H1 (cell line): Measurements from ENCODE around the gene ERMARD. TPM values are rescaled to one million over a fixed set of nuclear protein-coding genes. Genes with fewer than 3 reads are reported as not detected.

Source experiments
- CTCF ChIA-PET: fragments of 300-600 bp; sonication (Branson Sonifier 250); formaldehyde crosslinking; loops from one replicate; lab custom pipeline; 2021; ENCODE audit not compliant: partially characterized antibody; lab: Charles Lee
- POLR2A ChIA-PET: fragments of 300-600 bp; sonication (Branson Sonifier 250); formaldehyde crosslinking; loops from one replicate; lab custom pipeline; 2021; ENCODE audit warnings: inconsistent platforms; ENCODE audit not compliant: partially characterized antibody; lab: Charles Lee
- DNase-seq, 2 experiments: peaks; one replicate each; pipeline versions ENCODE4 v3.0.0 to v3.0.0-alpha.2; 2010 to 2022; ENCODE audit warnings: low spot score in 2 of 2, low read depth in 1 of 2, mixed read lengths in 1 of 2
- FAIRE-seq: peaks from 2 replicates; lab custom pipeline; 2011; peaks lifted over from hg19 to GRCh38; lab: Jason Lieb, UNC
- H2AFZ ChIP-seq: 2 replicates; pipeline ENCODE4 v1.8.1; 2012; ENCODE audit warnings: low read length, inconsistent platforms
- H2AK5ac ChIP-seq: 2 replicates; pipeline ENCODE4 v1.6.1; 2013; ENCODE audit warnings: low read depth, low read length
- H2BK120ac ChIP-seq: replicated peaks from 2 replicates; pipeline ENCODE3; 2013; ENCODE audit warnings: low read depth, low read length, inconsistent platforms
- H2BK12ac ChIP-seq: 2 replicates; pipeline ENCODE4 v1.6.1; 2013; ENCODE audit warnings: low read depth, low read length
- H2BK15ac ChIP-seq: 2 replicates; pipeline ENCODE4 v1.6.1; 2013; ENCODE audit warnings: low read length
- H2BK20ac ChIP-seq: 2 replicates; pipeline ENCODE4 v1.6.1; 2013; ENCODE audit warnings: low read length
- H2BK5ac ChIP-seq: 2 replicates; pipeline ENCODE4 v1.6.1; 2013; ENCODE audit warnings: low read depth, low read length
- H3K14ac ChIP-seq: 2 replicates; pipeline ENCODE4 v1.6.1; 2013; ENCODE audit warnings: inconsistent platforms; ENCODE audit not compliant: insufficient read length
- H3K18ac ChIP-seq: 2 replicates; pipeline ENCODE4 v1.6.1; 2013; ENCODE audit warnings: low read length; ENCODE audit errors: extremely low read depth
- H3K23ac ChIP-seq: 2 replicates; pipeline ENCODE4 v1.6.1; 2013; ENCODE audit warnings: inconsistent platforms; ENCODE audit not compliant: insufficient read length
- H3K23me2 ChIP-seq: 2 replicates; pipeline ENCODE4 v1.6.1; 2013; ENCODE audit warnings: low read depth, low read length
- H3K27ac ChIP-seq: 2 replicates; pipeline ENCODE4 v1.6.1; 2011; ENCODE audit warnings: low read depth, low read length, inconsistent platforms
- H3K27me3 ChIP-seq, 4 experiments: replicated peaks in 1 of 4; 1 replicate in 1 of 4; 2 replicates in 3 of 4; pipeline versions ENCODE4 v1.6.1 to v1.8.1; 2011 to 2013; ENCODE audit warnings: low read length in 3 of 4, mild to moderate bottlenecking in 3 of 4, inconsistent platforms in 2 of 4, mixed read lengths in 2 of 4, moderate library complexity in 1 of 4; ENCODE audit not compliant: control insufficient read depth in 3 of 4, insufficient read depth in 3 of 4; ENCODE audit errors: extremely low read depth in 1 of 4
- H3K36me3 ChIP-seq, 4 experiments: 2 replicates each; pipeline versions ENCODE4 v1.6.1 to v1.8.1; 2011 to 2013; ENCODE audit warnings: mild to moderate bottlenecking in 4 of 4, low read length in 3 of 4, moderate library complexity in 2 of 4, control low read depth in 1 of 4, inconsistent platforms in 1 of 4; ENCODE audit not compliant: insufficient read depth in 4 of 4, control insufficient read depth in 2 of 4
- H3K4ac ChIP-seq: replicated peaks from 2 replicates; pipeline ENCODE3; 2013; ENCODE audit warnings: low read length, low read depth, mixed read lengths, inconsistent platforms; ENCODE audit not compliant: insufficient read length
- H3K4me1 ChIP-seq, 4 experiments: replicated peaks in 1 of 4; 1 replicate in 1 of 4; 2 replicates in 3 of 4; pipeline versions ENCODE4 v1.6.1 to v1.8.1; 2011 to 2013; ENCODE audit warnings: low read length in 3 of 4, inconsistent platforms in 2 of 4, mixed read lengths in 1 of 4; ENCODE audit not compliant: insufficient read depth in 4 of 4, control insufficient read depth in 3 of 4
- H3K4me2 ChIP-seq, 2 experiments: 2 replicates each; pipeline versions ENCODE4 v1.6.1 to v1.8.1; 2011 to 2013; ENCODE audit warnings: low read depth in 2 of 2, low read length in 2 of 2, control low read depth in 1 of 2, inconsistent platforms in 1 of 2, mild to moderate bottlenecking in 1 of 2; ENCODE audit not compliant: insufficient read depth in 1 of 2
- H3K4me3 ChIP-seq, 4 experiments: fragments of 200-600, 300-600 bp in 1 of 4; sonication (generic), shearing (Covaris generic), sonication (Bioruptor Twin) in 1 of 4; 2 replicates each; pipeline versions ENCODE4 v1.5.1 to v1.8.1; 2011 to 2016; ENCODE audit warnings: low read length in 4 of 4, low read depth in 3 of 4, control low read depth in 2 of 4, inconsistent platforms in 2 of 4, mild to moderate bottlenecking in 2 of 4, mixed read lengths in 1 of 4, moderate library complexity in 1 of 4; ENCODE audit not compliant: insufficient read depth in 2 of 4; ENCODE audit errors: extremely low read depth in 1 of 4
- H3K56ac ChIP-seq: replicated peaks from 2 replicates; pipeline ENCODE3; 2013; ENCODE audit warnings: low read depth, mild to moderate bottlenecking, mixed read lengths, low read length, inconsistent platforms; ENCODE audit not compliant: insufficient read length
- H3K79me1 ChIP-seq: 2 replicates; pipeline ENCODE4 v1.6.1; 2013; ENCODE audit warnings: low read depth, low read length, control low read depth
- H3K79me2 ChIP-seq, 2 experiments: 2 replicates each; pipeline versions ENCODE4 v1.6.1 to v1.8.1; 2012 to 2013; ENCODE audit warnings: low read length in 2 of 2, mild to moderate bottlenecking in 2 of 2, inconsistent platforms in 1 of 2; ENCODE audit not compliant: insufficient read depth in 2 of 2, control insufficient read depth in 1 of 2
- H3K9ac ChIP-seq, 4 experiments: replicated peaks in 1 of 4; 1 replicate in 1 of 4; 2 replicates in 3 of 4; pipeline versions ENCODE4 v1.6.1 to v1.8.1; 2011 to 2013; ENCODE audit warnings: low read depth in 3 of 4, low read length in 3 of 4, control low read depth in 2 of 4, mild to moderate bottlenecking in 2 of 4, moderate library complexity in 2 of 4, inconsistent platforms in 1 of 4; ENCODE audit errors: extremely low read depth in 1 of 4
- H3K9me3 ChIP-seq, 2 experiments: 2 replicates each; pipeline versions ENCODE4 v1.6.1 to v1.8.1; 2012 to 2013; ENCODE audit warnings: mild to moderate bottlenecking in 2 of 2, moderate library complexity in 2 of 2, control low read depth in 1 of 2, inconsistent platforms in 1 of 2, low read depth in 1 of 2, low read length in 1 of 2, mixed read lengths in 1 of 2; ENCODE audit not compliant: insufficient read depth in 2 of 2
- H4K20me1 ChIP-seq, 2 experiments: replicated peaks in 1 of 2; 2 replicates each; pipeline versions ENCODE3 to v1.8.1; 2011 to 2013; ENCODE audit warnings: inconsistent platforms in 2 of 2, low read length in 2 of 2, mild to moderate bottlenecking in 1 of 2; ENCODE audit not compliant: insufficient read depth in 2 of 2, control insufficient read depth in 1 of 2
- H4K5ac ChIP-seq: 2 replicates; pipeline ENCODE4 v1.6.1; 2013; ENCODE audit warnings: low read length, low read depth, mixed read lengths, inconsistent platforms; ENCODE audit not compliant: insufficient read length
- H4K8ac ChIP-seq: 2 replicates; pipeline ENCODE4 v1.8.0; 2013; ENCODE audit warnings: mild to moderate bottlenecking, moderate library complexity, low read length, inconsistent platforms; ENCODE audit not compliant: insufficient read depth; ENCODE audit errors: extremely low read depth
- H4K91ac ChIP-seq: replicated peaks from 2 replicates; pipeline ENCODE3; 2013; ENCODE audit warnings: low read length, mixed read lengths, inconsistent platforms; ENCODE audit not compliant: insufficient read length
- ATF2 ChIP-seq: IDR thresholded peaks from 2 replicates; pipeline ENCODE4 v1.6.1; 2012; ENCODE audit warnings: low read length, inconsistent platforms
- CHD1 ChIP-seq: IDR thresholded peaks from 2 replicates; pipeline ENCODE4 v1.6.1; 2012; ENCODE audit warnings: low read depth, low read length, improper control_type of control experiment
- EP300 ChIP-seq, 2 experiments: IDR thresholded peaks; 1 replicate in 1 of 2; 2 replicates in 1 of 2; pipeline ENCODE4 v1.6.1; 2011 to 2012; ENCODE audit warnings: low read depth in 2 of 2, low read length in 2 of 2, mild to moderate bottlenecking in 2 of 2, borderline replicate concordance in 1 of 2, inconsistent platforms in 1 of 2, moderate library complexity in 1 of 2
- EZH2 ChIP-seq: fragments of 200-600 bp; sonication (generic); IDR thresholded peaks from 2 replicates; pipeline ENCODE4 v1.7.1; 2012; ENCODE audit warnings: low read depth, mild to moderate bottlenecking, moderate library complexity, low read length, inconsistent platforms; ENCODE audit not compliant: severe bottlenecking
- FOSL1 ChIP-seq: IDR thresholded peaks from 2 replicates; pipeline ENCODE4 v1.6.1; 2011; ENCODE audit warnings: mild to moderate bottlenecking, low read depth, low read length, moderate library complexity; ENCODE audit not compliant: insufficient read depth
- KDM5A ChIP-seq: fragments of 200-600 bp; IDR thresholded peaks from 2 replicates; pipeline ENCODE4 v1.7.1; 2012; ENCODE audit warnings: mild to moderate bottlenecking, low read length, inconsistent platforms, mixed read lengths
- RAD21 ChIP-seq, 2 experiments: IDR thresholded peaks in 1 of 2; conservative IDR thresholded peaks in 1 of 2; 2 replicates each; pipeline ENCODE4 v1.6.1; 2011; ENCODE audit warnings: low read depth in 2 of 2, low read length in 2 of 2, improper control_type of control experiment in 1 of 2, inconsistent platforms in 1 of 2, mild to moderate bottlenecking in 1 of 2, moderate library complexity in 1 of 2
- RBBP5 ChIP-seq: IDR thresholded peaks from 2 replicates; pipeline ENCODE4 v1.7.1; 2012; ENCODE audit warnings: low read depth, mild to moderate bottlenecking, inconsistent platforms, low read length, moderate library complexity, borderline replicate concordance
- SIN3A ChIP-seq, 2 experiments: IDR thresholded peaks in 1 of 2; conservative IDR thresholded peaks in 1 of 2; 2 replicates each; pipeline ENCODE4 v1.6.1; 2011 to 2012; ENCODE audit warnings: low read length in 2 of 2, improper control_type of control experiment in 1 of 2, low read depth in 1 of 2, mild to moderate bottlenecking in 1 of 2
- YY1 ChIP-seq: IDR thresholded peaks from 2 replicates; pipeline ENCODE4 v1.6.1; 2011; ENCODE audit warnings: low read depth, mild to moderate bottlenecking, low read length
- WGBS, 2 experiments: shearing (Covaris generic) in 1 of 2; methylation state at CpG; one replicate each; pipeline versions ENCODE4 v1.1.6 to v1.1.7; 2013 to 2015; ENCODE audit warnings: low lambda C conversion rate in 2 of 2, mixed read lengths in 2 of 2, inconsistent platforms in 1 of 2, low coverage in 1 of 2, missing lambda C conversion rate in 1 of 2; ENCODE audit not compliant: insufficient replicate concordance in 2 of 2, insufficient coverage in 1 of 2, insufficient read length in 1 of 2; ENCODE audit errors: extremely low coverage in 1 of 2, missing lambda C conversion rate in 1 of 2; 5-methylcytosine and 5-hydroxymethylcytosine counted together
- polyA plus RNA-seq, 7 experiments: library from polyadenylated mRNA; depleted of rRNA in 3 of 7; stranded (reverse) in 5 of 7; unstranded in 2 of 7; fragments of >200 nt in 5 of 7; fragments of 200-250 nt in 2 of 7; gene quantifications; 1 replicate in 5 of 7; 2 replicates in 1 of 7; 4 replicates in 1 of 7; pipeline versions ENCODE4 v1.2.1 to v1.2.3, GENCODE V29; 2011 to 2013; ENCODE audit warnings: missing spikeins in 2 of 7, mixed read lengths in 2 of 7
- total RNA-seq: library from RNA; stranded (reverse); fragmentation: NEBNext Ultra II Directional; extraction: Animal tissue kit (Norgen Biotek cat#: 25700); gene quantifications from 2 replicates; pipeline ENCODE4 v1.2.1, GENCODE V29; 2021

The ERMARD gene
- total and polyA plus RNA-seq, 2 of the 8 experiments (the other 6 are each of a cell fraction or from before 2014, with no cell fraction given), result 12.2 to 25.6 TPM

DNA sequence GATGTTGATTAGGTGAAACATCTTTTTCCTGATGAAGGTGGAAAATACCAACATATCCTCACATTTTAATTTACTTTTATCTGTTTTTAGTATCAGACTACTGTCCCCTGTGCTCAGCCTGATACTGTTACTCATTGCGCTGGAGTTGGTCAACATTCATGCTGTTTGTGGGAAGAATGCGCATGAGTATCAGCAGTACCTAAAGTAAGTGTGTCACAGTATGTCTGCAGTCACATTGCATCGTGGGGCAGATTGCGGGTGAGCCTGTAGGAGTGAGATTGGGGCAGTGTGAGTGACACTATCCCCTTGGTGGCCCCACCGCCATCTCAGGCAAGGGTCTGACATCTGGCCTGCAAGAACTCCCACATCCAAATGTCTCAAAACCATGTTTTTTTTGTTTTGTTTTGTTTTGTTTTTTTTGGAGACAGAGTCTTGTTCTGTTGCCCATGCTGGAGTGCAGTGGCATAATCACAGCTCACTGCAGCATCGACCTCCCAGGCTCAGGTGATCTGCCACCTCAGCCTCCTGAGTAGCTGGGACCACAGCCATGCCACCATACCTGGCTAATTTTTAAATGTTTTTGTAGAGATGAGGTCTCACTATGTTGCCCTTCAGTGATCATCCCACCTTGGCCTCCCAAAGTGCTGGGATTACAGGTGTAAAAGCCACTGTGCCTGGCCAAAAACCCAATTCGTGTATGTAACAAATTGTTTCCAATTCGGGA lies 27.8 kb downstream of the ERMARD start:
- H2BK15ac ChIP-seq, result no peak overlapping the region
- no peaks in the 10 kb centered on the region for H3K9me3 ChIP-seq
- H2BK120ac ChIP-seq, result no peak overlapping the region
- WGBS, 2 experiments, result 82% methylated on average over 8 of the region's 8 CpGs; no CpG with 5 or more reads in 1 of the 2 experiments
- H3K4me2 ChIP-seq, result no peak overlapping the region
- H3K14ac ChIP-seq, result no peak overlapping the region
- H3K4me1 ChIP-seq, result no peaks in the 10 kb centered on the region
- H3K27ac ChIP-seq, result no peak overlapping the region
- no peak overlapping the region for H2BK20ac ChIP-seq
- H2AK5ac ChIP-seq, result no peak overlapping the region
- H3K23me2 ChIP-seq, result no peaks in the 10 kb centered on the region
- H3K79me1 ChIP-seq, result no peaks in the 10 kb centered on the region
- H4K5ac ChIP-seq, result no peak overlapping the region
- H3K36me3 ChIP-seq, result peaks cover 0 to 3% (median 0%) of the 10 kb centered on the region in 4 experiments; a peak in 1 of 8 replicates
- H3K9ac ChIP-seq, result no peak overlapping the region
- FAIRE-seq (no peak), DNase-seq (no peak)
- no peaks in the 10 kb centered on the region for H3K27me3 ChIP-seq
- ChIA-PET POLR2A (no interaction called here), CTCF (interaction anchor here (0.8 to 1.1 kb wide), 2 partner anchors 11 to 749 kb away, joined by 3 to 5 read pairs; no protein-coding TSS in a partner anchor)
- no peak overlapping the region for H4K8ac ChIP-seq
- H3K79me2 ChIP-seq, result no peaks in the 10 kb centered on the region
- no peak overlapping the region for H2BK12ac ChIP-seq
- no peak overlapping the region for H2BK5ac ChIP-seq
- no peak overlapping the region for H3K56ac ChIP-seq
- H3K4ac ChIP-seq, result no peak overlapping the region
- peaks cover 0 to 2% of the 10 kb centered on the region in 2 experiments for H4K20me1 ChIP-seq
- H3K23ac ChIP-seq, result no peak overlapping the region
- H3K18ac ChIP-seq, result no peak overlapping the region
- H2AFZ ChIP-seq, result no peak overlapping the region
- no peak overlapping the region for H3K4me3 ChIP-seq
- H4K91ac ChIP-seq, result no peak overlapping the region
- TF ChIP-seq RAD21 (IDR thresholded peaks at IDR 0.05 in 1 of 2, conservative IDR thresholded peaks at IDR 0.05 in 1 of 2; ENCODE audit: low read depth in 2 of 2, low read length in 2 of 2) (no peak), ATF2 (no peak), KDM5A (no peak), YY1 (no peak), CHD1 (no peak), EP300 (IDR thresholded peaks at IDR 0.05; ENCODE audit: borderline replicate concordance in 1 of 2, low read depth in 2 of 2, low read length in 2 of 2) (no peak), FOSL1 (no peak), EZH2 (no peak), RBBP5 (no peak), SIN3A (conservative IDR thresholded peaks at IDR 0.05 in 1 of 2, IDR thresholded peaks at IDR 0.05 in 1 of 2; ENCODE audit: low read depth in 1 of 2, low read length in 2 of 2) (no peak)
